RWPE2 (cell line): Measurements from ENCODE around the gene COTL1.
A peak's percentile ranks its signal among the peaks of the same experiment; 100 is the strongest.

Experiments used
- ATAC-seq: fragments of 200-7000 bp; cut with Tn5 transposase; 3 replicates; pipeline ENCODE4 v1.9.1; 2021; ENCODE audit warnings: low read depth
- DNase-seq: peaks from one replicate; pipeline ENCODE4 v3.0.0-alpha.2; 2020; ENCODE audit warnings: low spot score
- H3K27ac ChIP-seq: fragments of 450-650 bp; 2 replicates; pipeline ENCODE4 v1.5.1; 2017; ENCODE audit warnings: mild to moderate bottlenecking; ENCODE audit not compliant: poor library complexity, severe bottlenecking
- H3K27me3 ChIP-seq: fragments of 250-450 bp; sonication (Bioruptor Pico); 2 replicates; pipeline ENCODE4 v1.5.1; 2021; ENCODE audit warnings: mild to moderate bottlenecking, moderate library complexity; ENCODE audit not compliant: insufficient read depth, poor library complexity, severe bottlenecking
- H3K36me3 ChIP-seq: fragments of 250-450 bp; sonication (Bioruptor Pico); 2 replicates; pipeline ENCODE4 v1.5.1; 2020; ENCODE audit warnings: low read depth, mild to moderate bottlenecking, moderate library complexity
- H3K4me1 ChIP-seq: fragments of 250-450 bp; sonication (Bioruptor Pico); 2 replicates; pipeline ENCODE4 v1.5.1; 2021; ENCODE audit warnings: mild to moderate bottlenecking, moderate library complexity; ENCODE audit not compliant: insufficient read depth, poor library complexity, severe bottlenecking
- H3K4me3 ChIP-seq: fragments of 250-450 bp; sonication (Bioruptor Pico); 2 replicates; pipeline ENCODE4 v1.5.1; 2021; ENCODE audit warnings: mild to moderate bottlenecking, moderate library complexity; ENCODE audit not compliant: severe bottlenecking
- H3K9me3 ChIP-seq: fragments of 250-450 bp; sonication (Bioruptor Pico); 2 replicates; pipeline ENCODE4 v1.5.1; 2021; ENCODE audit warnings: mild to moderate bottlenecking, moderate library complexity; ENCODE audit not compliant: severe bottlenecking
- TF ChIP-seq, protein P1 (sequence below): fragments of 450-650 bp; IDR thresholded peaks from one replicate; pipeline ENCODE4 v1.5.1; 2017; ENCODE audit warnings: mild to moderate bottlenecking, moderate library complexity; ENCODE audit not compliant: poor library complexity, severe bottlenecking

The COTL1 gene

DNA sequence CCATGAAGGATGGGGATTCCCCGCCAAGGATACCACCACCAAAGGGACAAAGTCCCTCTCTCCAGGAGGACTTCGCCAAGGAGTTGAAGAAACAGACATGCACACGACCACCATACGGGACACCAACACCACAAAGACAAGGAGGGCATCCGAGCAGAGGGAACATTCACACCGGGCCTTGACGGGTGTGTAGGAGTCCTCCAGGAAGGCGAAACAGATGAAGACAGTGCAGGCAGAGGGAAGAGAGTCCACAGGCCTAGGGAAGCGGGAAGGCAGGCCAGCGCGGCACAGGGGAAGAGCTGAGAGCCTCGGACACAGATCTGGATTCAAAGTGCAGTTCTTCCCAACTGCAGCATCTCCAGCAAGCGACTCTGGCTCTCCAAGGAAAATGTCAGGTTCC lies 10.8 kb downstream of the COTL1 start:
- H3K27ac ChIP-seq: no peak overlapping the region

GRCh38 chr16:84606081-84606875 lies 11.6 kb downstream of the COTL1 start:
- H3K4me3 ChIP-seq: no peak overlapping the region
- DNase-seq (no peak), ATAC-seq (no peak)
- no peaks in the 10 kb centered on the region for H3K27me3 ChIP-seq
- peaks cover 22% of the 10 kb centered on the region for H3K4me1 ChIP-seq
- H3K27ac ChIP-seq: peak overlapping the region; percentile 57
- TF ChIP-seq, protein P1, sequence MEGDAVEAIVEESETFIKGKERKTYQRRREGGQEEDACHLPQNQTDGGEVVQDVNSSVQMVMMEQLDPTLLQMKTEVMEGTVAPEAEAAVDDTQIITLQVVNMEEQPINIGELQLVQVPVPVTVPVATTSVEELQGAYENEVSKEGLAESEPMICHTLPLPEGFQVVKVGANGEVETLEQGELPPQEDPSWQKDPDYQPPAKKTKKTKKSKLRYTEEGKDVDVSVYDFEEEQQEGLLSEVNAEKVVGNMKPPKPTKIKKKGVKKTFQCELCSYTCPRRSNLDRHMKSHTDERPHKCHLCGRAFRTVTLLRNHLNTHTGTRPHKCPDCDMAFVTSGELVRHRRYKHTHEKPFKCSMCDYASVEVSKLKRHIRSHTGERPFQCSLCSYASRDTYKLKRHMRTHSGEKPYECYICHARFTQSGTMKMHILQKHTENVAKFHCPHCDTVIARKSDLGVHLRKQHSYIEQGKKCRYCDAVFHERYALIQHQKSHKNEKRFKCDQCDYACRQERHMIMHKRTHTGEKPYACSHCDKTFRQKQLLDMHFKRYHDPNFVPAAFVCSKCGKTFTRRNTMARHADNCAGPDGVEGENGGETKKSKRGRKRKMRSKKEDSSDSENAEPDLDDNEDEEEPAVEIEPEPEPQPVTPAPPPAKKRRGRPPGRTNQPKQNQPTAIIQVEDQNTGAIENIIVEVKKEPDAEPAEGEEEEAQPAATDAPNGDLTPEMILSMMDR: no peak
- H3K36me3 ChIP-seq: peaks cover 66% of the 10 kb centered on the region
- peaks cover 8% of the 10 kb centered on the region for H3K9me3 ChIP-seq

More for the DNA sequence above, 10.8 kb downstream of the COTL1 start:
- Histone ChIP-seq H3K4me3 (no peak overlapping the region), H3K27me3 (no peaks in the 10 kb centered on the region), H3K36me3 (peaks cover 64% of the 10 kb centered on the region), H3K4me1 (peaks cover 15% of the 10 kb centered on the region), H3K9me3 (peaks cover 8% of the 10 kb centered on the region)
- TF ChIP-seq, protein P1: no peak
- no peak for DNase-seq
- no peak for ATAC-seq

DNA sequence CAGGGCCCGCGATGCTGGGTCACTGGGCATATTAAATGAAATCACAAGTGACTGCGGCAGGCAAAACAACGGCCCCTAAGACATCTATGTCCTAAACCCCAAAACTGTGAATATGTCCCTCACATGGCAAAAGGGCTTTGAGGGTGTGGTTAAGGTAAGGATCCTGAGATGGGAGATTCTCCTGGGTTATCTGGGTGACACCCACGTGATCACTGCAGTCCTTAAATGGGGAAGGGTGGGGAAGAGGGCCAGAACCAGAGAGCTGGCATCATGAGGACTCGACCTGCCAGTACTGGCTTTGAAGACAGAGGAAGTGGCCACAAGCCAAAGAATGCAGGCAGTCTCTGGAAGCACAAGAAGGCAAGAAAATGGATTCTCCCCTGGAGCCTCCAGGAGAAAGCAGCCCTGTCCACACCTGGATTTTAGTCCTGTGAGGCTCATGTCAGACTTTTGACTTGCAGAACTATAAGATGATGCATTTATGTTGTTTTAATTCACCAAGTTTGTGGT lies 12.5 kb downstream of the COTL1 start:
- ATAC-seq: no peak
- Histone ChIP-seq H3K27ac (peak overlapping the region; percentile 57), H3K36me3 (peaks cover 64% of the 10 kb centered on the region), H3K27me3 (no peaks in the 10 kb centered on the region), H3K4me1 (peaks cover 22% of the 10 kb centered on the region), H3K9me3 (peaks cover 8% of the 10 kb centered on the region), H3K4me3 (no peak overlapping the region)
- no peak for DNase-seq
- TF ChIP-seq, protein P1: no peak

DNA sequence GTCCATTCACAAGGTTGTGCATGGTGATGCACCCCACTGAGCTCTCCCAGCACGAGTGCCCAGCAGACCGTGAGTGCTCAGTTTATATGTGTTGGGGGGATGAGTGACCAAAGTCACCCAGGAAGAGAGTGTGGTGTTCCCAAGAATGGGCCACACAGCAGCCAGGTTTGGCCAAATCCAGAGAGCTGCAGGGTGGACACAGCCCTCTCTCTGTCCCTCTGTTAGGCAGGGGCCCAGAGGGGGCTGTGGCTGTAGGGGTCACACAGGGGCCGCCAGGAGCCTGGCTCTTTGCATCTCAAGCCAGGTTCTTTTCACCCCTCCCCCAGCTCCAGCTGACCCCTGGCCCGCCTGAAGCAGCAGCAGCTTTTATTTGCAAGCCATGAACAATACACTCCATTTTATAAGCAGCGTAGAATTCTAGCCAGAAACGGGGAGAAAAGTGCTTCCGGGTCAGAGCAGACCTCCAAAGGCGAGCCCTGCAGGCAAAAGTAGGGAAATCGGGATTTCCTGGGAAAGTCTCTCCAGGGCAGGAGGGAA lies 13.3 kb downstream of the COTL1 start:
- TF ChIP-seq, protein P1: no peak
- Histone ChIP-seq H3K27me3 (no peaks in the 10 kb centered on the region), H3K4me3 (no peak overlapping the region), H3K9me3 (peaks cover 8% of the 10 kb centered on the region), H3K36me3 (peaks cover 62% of the 10 kb centered on the region), H3K4me1 (peaks cover 22% of the 10 kb centered on the region), H3K27ac (peak overlapping the region; percentile 57)
- ATAC-seq (no peak), DNase-seq (no peak)
